Spleen (tissue), 11 donors: ENCODE results near the gene DDX39A. TPM values are rescaled to one million over a fixed set of nuclear protein-coding genes. Genes with fewer than 3 reads are reported as not detected.
A peak's percentile ranks its signal among the peaks of the same experiment; 100 is the strongest.

Experiments
- DNase-seq: peaks from one replicate; pipeline ENCODE4 v3.0.0-alpha.2; 2020
- H3K27ac ChIP-seq, 8 donors: fragments of 200-600 bp; sonication (generic) in 7 of 8; 1 replicate in 4 of 8; 2 replicates in 4 of 8; pipeline versions ENCODE4 v1.5.0 to v1.8.0; 2016 to 2021; ENCODE audit warnings: inconsistent platforms in 4 of 8, mild to moderate bottlenecking in 4 of 8, moderate library complexity in 1 of 8
- H3K27me3 ChIP-seq, 7 donors: fragments of 200-600 bp; sonication (generic) in 6 of 7; replicated peaks in 1 of 7; 1 replicate in 4 of 7; 2 replicates in 3 of 7; pipeline versions ENCODE4 v1.5.0 to v1.8.0; 2016 to 2021; ENCODE audit warnings: inconsistent platforms in 3 of 7, mild to moderate bottlenecking in 1 of 7
- H3K36me3 ChIP-seq, 6 donors: fragments of 200-600 bp; sonication (generic) in 5 of 6; 1 replicate in 4 of 6; 2 replicates in 2 of 6; pipeline versions ENCODE4 v1.5.0 to v1.8.0; 2016 to 2021; ENCODE audit warnings: inconsistent platforms in 2 of 6
- H3K4me1 ChIP-seq, 6 donors: fragments of 200-600 bp; sonication (generic) in 5 of 6; 1 replicate in 3 of 6; 2 replicates in 3 of 6; pipeline versions ENCODE4 v1.5.0 to v1.8.0; 2016 to 2021; ENCODE audit warnings: inconsistent platforms in 3 of 6
- H3K4me3 ChIP-seq, 8 donors: fragments of 200-600 bp; sonication (generic) in 7 of 8; 1 replicate in 4 of 8; 2 replicates in 4 of 8; pipeline versions ENCODE4 v1.5.0 to v1.8.0; 2016 to 2021; ENCODE audit warnings: inconsistent platforms in 4 of 8, mild to moderate bottlenecking in 4 of 8, moderate library complexity in 2 of 8
- H3K9me3 ChIP-seq, 8 donors: fragments of 200-600 bp; sonication (generic) in 7 of 8; 1 replicate in 4 of 8; 2 replicates in 4 of 8; pipeline versions ENCODE4 v1.5.0 to v1.8.0; 2016 to 2021; ENCODE audit warnings: inconsistent platforms in 4 of 8
- CTCF ChIP-seq, 11 experiments: fragments of 200-600 bp in 7 of 11; fragments of 450-650 bp in 4 of 11; sonication (generic) in 4 of 11; IDR thresholded peaks in 8 of 11; conservative IDR thresholded peaks in 3 of 11; 1 replicate in 7 of 11; 2 replicates in 4 of 11; pipeline versions ENCODE4 v1.4.0 to v1.8.0; 2016 to 2021; ENCODE audit warnings: antibody characterized with exemption in 11 of 11, inconsistent platforms in 4 of 11, mild to moderate bottlenecking in 1 of 11
- POLR2A ChIP-seq, 3 donors: fragments of 450-650 bp; IDR thresholded peaks; one replicate each; pipeline ENCODE4 v1.5.1; 2017; ENCODE audit warnings: antibody characterized with exemption in 3 of 3, mild to moderate bottlenecking in 1 of 3
- POLR2AphosphoS5 ChIP-seq, 3 donors: sonication (generic); formaldehyde crosslinking; IDR thresholded peaks; one replicate each; pipeline ENCODE4 v1.5.1; 2017; ENCODE audit warnings: antibody characterized with exemption in 3 of 3
- WGBS, 5 donors: extraction: QIAGEN DNeasy Blood & Tissue Kit in 3 of 5; methylation state at CpG; one replicate each; pipeline versions ENCODE4 v1.1.5 to v1.1.7; 2013 to 2018; 5-methylcytosine and 5-hydroxymethylcytosine counted together
- intact Hi-C: fragments of 100-400 bp; cut with DNase I; formaldehyde crosslinking; loops from one replicate; pipeline ENCODE4 v1.15.0; 2023; ENCODE audit warnings: low total_unique reads
- polyA plus RNA-seq, 3 donors: library from polyadenylated mRNA; stranded (reverse); fragments of 200-250 nt; gene quantifications; one replicate each; pipeline ENCODE4 v1.2.1, GENCODE V29; 2013
- total RNA-seq, 7 donors: library from RNA; depleted of rRNA in 3 of 7; stranded (reverse); fragments of >200 nt in 3 of 7; fragmentation: NEBNext Ultra II Directional in 4 of 7; extraction: Animal tissue kit (Norgen Biotek cat#: 25700) in 4 of 7; gene quantifications; one replicate each; pipeline versions ENCODE4 v1.1.0 to v1.2.1, GENCODE V29; 2016 to 2021
- donor health status: healthy with polysubstance abuse.
- donor health status: DM: no; HTN: no; CAD: no; lungs with moderate emphysema.
- donor health status: DM: no; HTN: no; CAD: no.
- donor health status: Bipolar disorder and iron deficiency.
- donor health status: healthy.
- donor health status: DM: no; HTN: no; CAD: no.
- donor health status: DM: yes; HTN: yes; CAD: no.

Gene DDX39A
- total and polyA plus RNA-seq, 10 donors = 81.8 to 267 (median 138) TPM

GRCh38 chr19:14441041-14441938 lies 22.1 kb upstream of the DDX39A start:
- peak; percentile 76 for DNase-seq
- Histone ChIP-seq H3K27ac (peak overlapping the region in 7 of 8 donors; percentile 78 to 95 (median 92)), H3K9me3 (no peaks in the 10 kb centered on the region), H3K27me3 (no peaks in the 10 kb centered on the region), H3K4me3 (peak overlapping the region in 6 of 8 donors; percentile 45 to 76 (median 49)), H3K4me1 (peaks cover 34 to 82% (median 53%) of the 10 kb centered on the region in 6 donors), H3K36me3 (peaks cover 6 to 73% (median 53%) of the 10 kb centered on the region in 6 donors)
- intact Hi-C loops = no loop called here
- TF ChIP-seq POLR2A (IDR thresholded peaks at IDR 0.05) (no peak), POLR2AphosphoS5 (IDR thresholded peaks at IDR 0.05) (peak in 1 of 3 donors; percentile 56)
- WGBS, 5 donors = 86 to 91% (median 88%) methylated on average over 13 to 34 of the region's 34 CpGs

- peak overlapping the region; percentile 43 to 76 (median 49) for H3K4me3 ChIP-seq
- peaks cover 40 to 95% (median 65%) of the 10 kb centered on the region in 6 donors for H3K4me1 ChIP-seq
- no peaks in the 10 kb centered on the region for H3K27me3 ChIP-seq
- no peak for TF ChIP-seq CTCF (IDR thresholded peaks at IDR 0.05 in 8 of 11, conservative IDR thresholded peaks at IDR 0.05 in 3 of 11)
- no peak for TF ChIP-seq POLR2A (IDR thresholded peaks at IDR 0.05)
- TF ChIP-seq POLR2AphosphoS5 (IDR thresholded peaks at IDR 0.05) = peak; percentile 85 to 90 (median 88)
- H3K9me3 ChIP-seq = no peaks in the 10 kb centered on the region
- peaks cover 6 to 70% (median 41%) of the 10 kb centered on the region in 6 donors for H3K36me3 ChIP-seq
- peak; percentile 99 for DNase-seq
- WGBS, 5 donors = 1 to 3% (median 1%) methylated on average over 7 to 9 of the region's 9 CpGs
- intact Hi-C loops = no loop called here
- H3K27ac ChIP-seq = peak overlapping the region; percentile 78 to 95 (median 90)
Observed at GRCh38 chr19:14440049-14440448, 20.9 kb upstream of the DDX39A start.

GRCh38 chr19:14439014-14439413 lies 19.9 kb upstream of the DDX39A start:
- TF ChIP-seq CTCF (IDR thresholded peaks at IDR 0.05 in 8 of 11, conservative IDR thresholded peaks at IDR 0.05 in 3 of 11) (no peak), POLR2A (IDR thresholded peaks at IDR 0.05) (no peak), POLR2AphosphoS5 (IDR thresholded peaks at IDR 0.05) (peak in 2 of 3 donors; percentile 23 to 28)
- intact Hi-C loops = no loop called here
- peaks cover 50 to 97% (median 75%) of the 10 kb centered on the region in 6 donors for H3K4me1 ChIP-seq
- no peaks in the 10 kb centered on the region for H3K9me3 ChIP-seq
- peak overlapping the region in 6 of 8 donors; percentile 84 to 95 (median 93) for H3K27ac ChIP-seq
- peaks cover 6 to 59% (median 30%) of the 10 kb centered on the region in 6 donors for H3K36me3 ChIP-seq
- DNase-seq = peak; percentile 77
- WGBS, 5 donors = 19 to 59% (median 26%) methylated on average over 7 to 9 of the region's 9 CpGs
- no peaks in the 10 kb centered on the region for H3K27me3 ChIP-seq
- H3K4me3 ChIP-seq = peak overlapping the region in 1 of 8 donors; percentile 76

- Histone ChIP-seq H3K36me3 (peaks cover 0 to 46% (median 17%) of the 10 kb centered on the region in 6 donors), H3K4me3 (no peak overlapping the region), H3K4me1 (peaks cover 53 to 95% (median 82%) of the 10 kb centered on the region in 6 donors), H3K27ac (peak overlapping the region; percentile 16 to 95 (median 88)), H3K27me3 (no peaks in the 10 kb centered on the region), H3K9me3 (no peaks in the 10 kb centered on the region)
- WGBS, 5 donors = 84 to 95% (median 89%) methylated on average over 7 of the region's 7 CpGs
- intact Hi-C loops = no loop called here
- no peak for DNase-seq
- no peak for TF ChIP-seq CTCF (IDR thresholded peaks at IDR 0.05 in 8 of 11, conservative IDR thresholded peaks at IDR 0.05 in 3 of 11)
- no peak for TF ChIP-seq POLR2A (IDR thresholded peaks at IDR 0.05)
- no peak for TF ChIP-seq POLR2AphosphoS5 (IDR thresholded peaks at IDR 0.05)
Observed at GRCh38 chr19:14437578-14438140, 18.5 kb upstream of the DDX39A start.
